Measurements from ENCODE around the gene WDR26. TPM values are rescaled to one million over a fixed set of nuclear protein-coding genes. Genes with fewer than 3 reads are reported as not detected.
"Not testable (repeated sequence)": the region's sequence is repeated elsewhere in the genome, so short reads cannot be mapped to it uniquely, and the experiment has no call there.

WDR26 gene
- total and polyA plus RNA-seq, 4 donors: 30.0 to 180 (median 59.3) TPM

DNA sequence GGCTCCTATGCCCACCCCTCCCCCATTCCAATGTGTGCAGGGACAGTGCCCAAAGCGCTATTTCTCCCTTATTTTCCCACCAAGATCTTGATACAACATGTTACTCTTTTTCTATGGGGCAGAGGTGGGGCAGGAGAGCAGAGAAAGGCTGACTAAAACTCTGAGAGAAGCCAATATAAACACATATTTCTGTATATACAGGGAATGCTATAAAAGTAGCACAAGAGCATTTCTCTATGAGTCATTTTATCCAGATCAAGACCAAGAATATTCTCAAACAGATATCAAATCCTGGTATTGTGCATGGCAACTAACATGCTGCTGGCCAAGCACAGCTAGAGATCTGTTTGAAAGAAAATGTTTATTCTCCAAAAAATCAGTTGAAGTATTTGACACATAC is 7.3 kb downstream of the WDR26 start:
- WGBS, 2 donors: 84 to 88% methylated on average over 1 of the region's 1 CpG
- H3K9ac ChIP-seq (ENCODE audit: insufficient read depth in 1 of 2, low read length in 2 of 2): no peak overlapping the region
- H3K27me3 ChIP-seq (ENCODE audit: control insufficient read depth in 3 of 3, insufficient read depth in 3 of 3, low read length in 2 of 3): no peaks in the 10 kb centered on the region
- no peak overlapping the region for H3K27ac ChIP-seq (ENCODE audit: low read depth in 1 of 2, low read length in 1 of 2)
- ATAC-seq (ENCODE audit: insufficient read depth, low FRiP score) (no peak), DNase-seq (no peak)
- no peaks in the 10 kb centered on the region for H3K9me3 ChIP-seq (ENCODE audit: control insufficient read depth in 4 of 4, insufficient read depth in 3 of 4, low read length in 3 of 4)
- H3K36me3 ChIP-seq (ENCODE audit: control insufficient read depth in 4 of 4, insufficient read depth in 4 of 4, low read length in 4 of 4): peaks cover 10 to 31% (median 17%) of the 10 kb centered on the region in 4 donors
- no peak overlapping the region for H3K4me3 ChIP-seq
- TF ChIP-seq, protein P1, sequence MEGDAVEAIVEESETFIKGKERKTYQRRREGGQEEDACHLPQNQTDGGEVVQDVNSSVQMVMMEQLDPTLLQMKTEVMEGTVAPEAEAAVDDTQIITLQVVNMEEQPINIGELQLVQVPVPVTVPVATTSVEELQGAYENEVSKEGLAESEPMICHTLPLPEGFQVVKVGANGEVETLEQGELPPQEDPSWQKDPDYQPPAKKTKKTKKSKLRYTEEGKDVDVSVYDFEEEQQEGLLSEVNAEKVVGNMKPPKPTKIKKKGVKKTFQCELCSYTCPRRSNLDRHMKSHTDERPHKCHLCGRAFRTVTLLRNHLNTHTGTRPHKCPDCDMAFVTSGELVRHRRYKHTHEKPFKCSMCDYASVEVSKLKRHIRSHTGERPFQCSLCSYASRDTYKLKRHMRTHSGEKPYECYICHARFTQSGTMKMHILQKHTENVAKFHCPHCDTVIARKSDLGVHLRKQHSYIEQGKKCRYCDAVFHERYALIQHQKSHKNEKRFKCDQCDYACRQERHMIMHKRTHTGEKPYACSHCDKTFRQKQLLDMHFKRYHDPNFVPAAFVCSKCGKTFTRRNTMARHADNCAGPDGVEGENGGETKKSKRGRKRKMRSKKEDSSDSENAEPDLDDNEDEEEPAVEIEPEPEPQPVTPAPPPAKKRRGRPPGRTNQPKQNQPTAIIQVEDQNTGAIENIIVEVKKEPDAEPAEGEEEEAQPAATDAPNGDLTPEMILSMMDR (IDR thresholded peaks at IDR 0.05; ENCODE audit: control extremely low read depth, extremely low read depth): no peak
- peaks cover 0 to 22% (median 10%) of the 10 kb centered on the region in 5 donors for H3K4me1 ChIP-seq (ENCODE audit: control insufficient read depth in 5 of 5, insufficient read depth in 5 of 5, low read length in 5 of 5)

DNA sequence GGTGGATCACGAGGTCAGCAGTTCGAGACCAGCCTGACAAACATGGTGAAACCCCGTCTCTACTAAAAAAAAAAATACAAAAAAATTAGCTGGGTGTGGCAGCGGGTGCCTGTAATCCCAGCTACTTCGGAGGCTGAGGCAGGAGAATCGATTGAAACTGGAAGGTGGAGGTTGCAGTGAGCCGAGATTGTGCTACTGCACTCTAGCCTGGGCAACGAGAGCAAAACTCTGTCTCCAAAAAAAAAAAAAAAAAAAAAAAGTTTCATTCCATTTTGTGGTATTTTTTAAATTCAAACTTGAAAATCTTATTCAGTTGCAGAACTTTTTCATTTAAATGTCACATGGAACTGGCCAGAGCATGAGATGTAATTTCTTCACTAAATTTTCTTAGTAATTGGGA is 7.7 kb downstream of the WDR26 start:
- H3K9me3 ChIP-seq (ENCODE audit: control insufficient read depth in 4 of 4, insufficient read depth in 3 of 4, low read length in 3 of 4); H3K27me3 ChIP-seq (ENCODE audit: control insufficient read depth in 3 of 3, insufficient read depth in 3 of 3, low read length in 2 of 3); H3K4me3 ChIP-seq; ATAC-seq (ENCODE audit: insufficient read depth, low FRiP score); DNase-seq; H3K27ac ChIP-seq (ENCODE audit: low read depth in 1 of 2, low read length in 1 of 2); H3K9ac ChIP-seq (ENCODE audit: insufficient read depth in 1 of 2, low read length in 2 of 2): not testable (repeated sequence)
- peaks cover 0 to 17% (median 10%) of the 10 kb centered on the region in 5 donors for H3K4me1 ChIP-seq (ENCODE audit: control insufficient read depth in 5 of 5, insufficient read depth in 5 of 5, low read length in 5 of 5)
- H3K36me3 ChIP-seq (ENCODE audit: control insufficient read depth in 4 of 4, insufficient read depth in 4 of 4, low read length in 4 of 4): peaks cover 12 to 34% (median 19%) of the 10 kb centered on the region in 4 donors
- WGBS, 2 donors: 92 to 97% methylated on average over 8 of the region's 8 CpGs

DNA sequence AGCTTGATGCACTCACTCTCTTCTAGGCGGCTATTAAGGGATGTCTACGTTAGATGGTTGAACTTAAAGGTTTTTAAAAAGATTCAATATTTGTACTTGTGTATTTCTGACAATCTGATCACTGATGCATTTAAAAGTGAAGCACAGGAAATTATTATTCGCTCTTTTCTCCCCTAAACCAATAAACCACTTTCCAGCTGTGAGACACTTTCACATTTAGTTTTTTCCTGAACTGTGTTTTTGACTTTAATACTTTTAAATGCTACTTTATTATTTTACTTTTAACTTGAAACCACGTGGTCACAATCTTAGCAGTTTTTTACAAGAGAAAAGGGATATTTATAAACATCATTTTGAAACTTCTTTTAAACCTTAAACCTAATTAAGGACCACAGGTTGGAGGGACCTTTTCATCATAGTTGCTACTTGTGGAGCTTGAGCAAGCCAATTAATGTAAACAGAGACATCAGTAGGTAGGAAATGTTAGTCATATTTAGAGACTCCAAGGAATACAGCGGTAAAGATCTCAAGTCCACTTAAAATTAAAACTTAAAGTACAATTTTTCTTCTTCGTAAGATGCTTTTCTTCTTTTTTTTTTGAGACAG is 9.2 kb downstream of the WDR26 start:
- H3K4me3 ChIP-seq: no peak overlapping the region
- DNase-seq (no peak), ATAC-seq (ENCODE audit: insufficient read depth, low FRiP score) (no peak)
- peaks cover 13 to 37% (median 25%) of the 10 kb centered on the region in 4 donors for H3K36me3 ChIP-seq (ENCODE audit: control insufficient read depth in 4 of 4, insufficient read depth in 4 of 4, low read length in 4 of 4)
- TF ChIP-seq, protein P1 (IDR thresholded peaks at IDR 0.05; ENCODE audit: control extremely low read depth, extremely low read depth): no peak
- WGBS, 2 donors: 90 to 93% methylated on average over 6 of the region's 6 CpGs
- H3K9ac ChIP-seq (ENCODE audit: insufficient read depth in 1 of 2, low read length in 2 of 2): no peak overlapping the region
- H3K4me1 ChIP-seq (ENCODE audit: control insufficient read depth in 5 of 5, insufficient read depth in 5 of 5, low read length in 5 of 5): peaks cover 0 to 4% (median 2%) of the 10 kb centered on the region in 5 donors
- H3K27ac ChIP-seq (ENCODE audit: low read depth in 1 of 2, low read length in 1 of 2): no peak overlapping the region
- no peaks in the 10 kb centered on the region for H3K9me3 ChIP-seq (ENCODE audit: control insufficient read depth in 4 of 4, insufficient read depth in 3 of 4, low read length in 3 of 4)
- H3K27me3 ChIP-seq (ENCODE audit: control insufficient read depth in 3 of 3, insufficient read depth in 3 of 3, low read length in 2 of 3): no peaks in the 10 kb centered on the region

DNA sequence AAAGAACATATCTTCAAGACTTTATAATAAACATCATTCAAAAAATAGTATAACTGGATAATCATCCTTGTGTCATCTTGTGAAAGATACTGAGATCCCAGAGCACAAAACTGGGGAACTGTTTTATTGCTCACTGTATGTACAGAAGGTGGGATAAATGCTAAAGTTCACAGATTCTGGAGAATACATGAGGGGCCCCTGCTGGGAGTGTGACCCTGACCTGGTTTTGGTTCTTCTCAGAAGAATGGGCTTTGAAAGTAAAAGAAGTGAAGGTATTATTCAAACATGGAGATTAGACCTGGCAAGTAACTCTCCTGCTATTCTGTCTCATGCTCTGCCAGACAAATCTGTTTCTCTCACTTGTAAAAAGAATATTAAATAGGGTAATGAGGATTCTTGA is 14.5 kb downstream of the WDR26 start:
- no peak for ATAC-seq (ENCODE audit: insufficient read depth, low FRiP score)
- H3K9ac ChIP-seq (ENCODE audit: insufficient read depth in 1 of 2, low read length in 2 of 2): no peak overlapping the region

More for the DNA sequence above, 14.5 kb downstream of the WDR26 start:
- Histone ChIP-seq H3K36me3 (ENCODE audit: control insufficient read depth in 4 of 4, insufficient read depth in 4 of 4, low read length in 4 of 4) (peaks cover 25 to 61% (median 41%) of the 10 kb centered on the region in 4 donors), H3K4me1 (ENCODE audit: control insufficient read depth in 5 of 5, insufficient read depth in 5 of 5, low read length in 5 of 5) (no peaks in the 10 kb centered on the region), H3K27me3 (ENCODE audit: control insufficient read depth in 3 of 3, insufficient read depth in 3 of 3, low read length in 2 of 3) (no peaks in the 10 kb centered on the region), H3K27ac (ENCODE audit: low read depth in 1 of 2, low read length in 1 of 2) (no peak overlapping the region), H3K4me3 (no peak overlapping the region), H3K9me3 (ENCODE audit: control insufficient read depth in 4 of 4, insufficient read depth in 3 of 4, low read length in 3 of 4) (no peaks in the 10 kb centered on the region)
- DNase-seq: no peak
- TF ChIP-seq, protein P1 (IDR thresholded peaks at IDR 0.05; ENCODE audit: control extremely low read depth, extremely low read depth): no peak
